GM18909 (cell line): ENCODE data around the gene LUC7L.
"Not testable (repeated sequence)": the region's sequence is repeated elsewhere in the genome, so short reads cannot be mapped to it uniquely, and the experiment has no call there.

Experiments
- ATAC-seq: cut with Tn5 transposase; IDR thresholded peaks from one replicate; pipeline ENCODE4 v1.9.1; 2021; ENCODE audit warnings: mild to moderate bottlenecking; ENCODE audit not compliant: unreplicated experiment, poor library complexity

The LUC7L gene, protein sequence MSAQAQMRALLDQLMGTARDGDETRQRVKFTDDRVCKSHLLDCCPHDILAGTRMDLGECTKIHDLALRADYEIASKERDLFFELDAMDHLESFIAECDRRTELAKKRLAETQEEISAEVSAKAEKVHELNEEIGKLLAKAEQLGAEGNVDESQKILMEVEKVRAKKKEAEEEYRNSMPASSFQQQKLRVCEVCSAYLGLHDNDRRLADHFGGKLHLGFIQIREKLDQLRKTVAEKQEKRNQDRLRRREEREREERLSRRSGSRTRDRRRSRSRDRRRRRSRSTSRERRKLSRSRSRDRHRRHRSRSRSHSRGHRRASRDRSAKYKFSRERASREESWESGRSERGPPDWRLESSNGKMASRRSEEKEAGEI

DNA sequence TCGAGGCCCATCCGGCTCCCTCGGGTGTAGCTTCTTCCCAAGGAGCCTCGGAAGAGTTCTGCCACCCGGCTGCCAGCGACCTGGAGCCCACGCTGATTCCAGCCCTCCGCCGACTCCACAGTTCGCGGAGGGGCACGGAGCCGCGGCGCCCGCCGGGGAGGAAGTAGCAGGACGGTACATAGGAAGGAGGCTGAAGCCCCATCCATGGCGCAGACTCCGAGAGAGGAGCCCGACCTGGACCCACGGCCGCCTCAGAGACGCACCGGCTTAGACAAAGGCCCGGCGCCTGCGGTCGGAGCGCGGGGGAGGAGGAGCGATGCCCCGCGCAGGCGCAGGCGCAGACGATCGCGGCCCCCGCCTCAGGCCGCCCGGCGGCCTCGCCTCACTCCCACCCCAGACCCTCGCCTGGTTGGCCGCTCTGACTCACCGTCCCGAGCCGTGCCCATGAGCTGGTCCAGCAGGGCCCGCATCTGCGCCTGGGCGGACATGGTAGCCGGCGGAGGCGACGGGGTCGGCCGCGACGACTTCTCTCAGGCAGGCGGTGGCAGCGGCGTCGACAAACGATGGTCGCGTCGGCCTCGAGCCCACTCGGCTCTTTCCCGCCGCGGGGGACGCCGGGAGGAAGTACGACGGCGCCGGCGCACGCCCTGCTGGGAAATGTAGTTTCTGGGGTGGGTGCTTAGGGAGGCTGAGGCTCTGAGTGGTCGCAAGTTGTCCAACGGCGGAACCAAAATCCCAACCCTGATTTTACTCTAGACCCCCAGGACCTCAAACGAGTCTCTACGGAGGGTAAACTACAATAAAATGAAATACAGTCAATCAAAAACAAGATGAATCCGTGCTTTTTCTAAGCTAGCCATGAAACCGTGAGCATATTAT, at the start of gene LUC7L:
Gene LUC7L, minus strand, starts transcription at position 598 of the 879 bp plus-strand sequence. Its CDS starts 110 bp downstream, at position 488.
- peak; percentile 80 for ATAC-seq

DNA sequence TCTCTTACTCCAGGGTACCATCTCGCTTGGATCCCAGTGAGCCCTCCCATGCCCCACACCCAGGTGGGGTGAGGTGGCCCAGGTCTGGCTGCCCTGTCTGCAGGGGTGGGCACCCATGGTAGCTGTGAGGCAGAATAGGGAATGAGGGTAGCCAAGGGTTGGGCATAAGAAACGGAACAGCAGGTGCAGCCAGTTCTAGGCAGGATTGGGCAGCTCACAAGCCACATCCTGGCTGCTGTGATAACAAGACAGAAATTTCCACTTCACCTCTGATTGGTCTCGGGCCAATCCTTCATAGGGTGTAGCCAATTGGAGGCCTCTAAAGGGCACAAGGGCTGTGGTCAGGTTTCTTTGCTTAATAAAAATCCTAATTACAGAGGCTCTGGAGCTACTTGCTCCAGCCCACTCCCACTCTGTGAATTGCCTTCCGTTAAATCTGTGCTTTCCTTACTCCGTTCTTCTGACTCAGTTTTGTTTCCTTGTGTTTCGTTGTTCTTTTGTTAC, 49.7 kb upstream of the LUC7L start:
- ATAC-seq = no peak

DNA sequence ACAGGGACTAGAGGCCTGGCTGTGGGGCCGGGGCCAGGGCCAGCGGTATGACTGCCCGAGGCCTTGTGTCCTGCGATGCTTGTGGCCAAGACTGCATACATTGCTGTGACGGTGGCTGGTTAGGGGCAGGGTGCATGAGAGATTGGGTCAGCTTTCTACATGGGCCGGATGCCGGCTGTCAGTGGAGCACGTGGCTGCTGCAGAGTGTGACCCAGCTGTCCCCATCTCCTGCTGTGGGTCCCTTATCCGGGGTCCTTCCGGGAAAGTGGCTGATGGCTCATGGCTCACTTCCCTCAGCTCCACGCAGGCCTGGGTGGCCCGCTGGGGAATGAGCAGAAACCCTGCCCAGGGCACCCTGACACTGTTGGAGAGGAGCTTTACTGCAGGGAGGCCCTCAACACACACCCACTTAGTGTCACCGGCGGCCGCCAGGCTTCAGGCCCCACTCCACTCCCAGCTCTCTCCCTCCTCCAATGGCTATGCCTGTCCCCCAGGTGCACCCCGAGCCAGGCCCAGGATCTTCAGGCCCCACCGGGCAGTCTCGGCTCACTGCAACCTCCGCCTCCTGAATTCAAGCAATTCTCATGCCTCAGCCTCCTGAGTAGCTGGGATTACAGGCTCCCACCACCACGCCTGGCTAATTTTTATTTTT, 47.3 kb upstream of the LUC7L start:
- ATAC-seq = no peak

DNA sequence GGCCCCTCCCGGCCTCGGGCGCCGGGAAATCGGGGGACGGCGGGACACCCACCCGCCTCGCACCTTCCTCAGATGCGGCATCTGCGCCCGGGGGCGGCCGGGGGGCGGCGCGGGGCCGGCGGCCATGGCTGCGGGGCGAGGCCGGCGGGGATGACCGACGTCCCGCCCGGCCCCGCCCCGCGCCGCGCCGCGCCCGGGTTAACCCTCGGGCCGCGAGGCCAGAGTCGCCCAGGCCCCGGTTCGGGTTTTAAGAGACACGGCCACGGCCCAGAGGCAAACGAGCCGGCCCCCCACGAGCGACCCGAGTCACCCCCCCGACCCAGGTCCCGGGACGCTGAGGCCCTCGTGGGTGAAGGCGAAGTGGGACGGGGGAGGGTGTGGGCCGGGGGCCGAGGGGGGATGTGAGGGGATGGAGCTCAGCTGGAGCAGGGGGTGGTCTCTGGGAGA, 46.6 kb upstream of the LUC7L start, which contains the start of gene RGS11:
Gene RGS11, minus strand, starts transcription at position 159 of the 447 bp plus-strand sequence. Its CDS starts 33 bp downstream, at position 126.
- ATAC-seq = no peak

DNA sequence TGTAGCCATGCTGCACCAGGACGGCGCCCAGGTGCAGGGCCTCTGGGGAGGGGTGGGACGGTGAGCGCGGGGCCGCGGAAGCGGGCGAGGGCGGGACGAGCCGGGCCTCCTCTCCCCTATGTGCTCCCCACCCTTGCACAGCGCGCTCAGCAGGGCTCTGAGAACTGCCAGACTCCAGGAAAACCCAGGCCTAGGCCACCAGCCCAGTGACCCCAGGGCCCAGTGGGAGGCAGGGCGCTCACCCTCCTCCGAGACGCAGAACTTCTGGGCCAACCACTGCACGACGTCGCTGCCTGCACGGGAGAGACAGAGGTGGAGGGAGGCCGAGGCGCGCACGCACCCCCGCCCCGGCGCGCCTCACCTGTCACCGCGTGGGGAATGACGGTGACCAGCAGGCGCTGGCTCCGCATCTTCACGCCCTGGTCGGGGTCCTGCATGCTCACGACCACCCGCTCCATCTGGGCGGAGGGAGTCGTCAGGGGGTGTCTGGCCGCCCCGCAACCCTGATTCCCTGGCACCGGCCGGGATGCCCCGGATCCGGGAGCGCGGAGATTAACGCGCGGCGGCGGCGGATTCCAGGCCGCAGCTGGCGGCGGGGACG, 45.9 kb upstream of the LUC7L start:
- no peak for ATAC-seq

DNA sequence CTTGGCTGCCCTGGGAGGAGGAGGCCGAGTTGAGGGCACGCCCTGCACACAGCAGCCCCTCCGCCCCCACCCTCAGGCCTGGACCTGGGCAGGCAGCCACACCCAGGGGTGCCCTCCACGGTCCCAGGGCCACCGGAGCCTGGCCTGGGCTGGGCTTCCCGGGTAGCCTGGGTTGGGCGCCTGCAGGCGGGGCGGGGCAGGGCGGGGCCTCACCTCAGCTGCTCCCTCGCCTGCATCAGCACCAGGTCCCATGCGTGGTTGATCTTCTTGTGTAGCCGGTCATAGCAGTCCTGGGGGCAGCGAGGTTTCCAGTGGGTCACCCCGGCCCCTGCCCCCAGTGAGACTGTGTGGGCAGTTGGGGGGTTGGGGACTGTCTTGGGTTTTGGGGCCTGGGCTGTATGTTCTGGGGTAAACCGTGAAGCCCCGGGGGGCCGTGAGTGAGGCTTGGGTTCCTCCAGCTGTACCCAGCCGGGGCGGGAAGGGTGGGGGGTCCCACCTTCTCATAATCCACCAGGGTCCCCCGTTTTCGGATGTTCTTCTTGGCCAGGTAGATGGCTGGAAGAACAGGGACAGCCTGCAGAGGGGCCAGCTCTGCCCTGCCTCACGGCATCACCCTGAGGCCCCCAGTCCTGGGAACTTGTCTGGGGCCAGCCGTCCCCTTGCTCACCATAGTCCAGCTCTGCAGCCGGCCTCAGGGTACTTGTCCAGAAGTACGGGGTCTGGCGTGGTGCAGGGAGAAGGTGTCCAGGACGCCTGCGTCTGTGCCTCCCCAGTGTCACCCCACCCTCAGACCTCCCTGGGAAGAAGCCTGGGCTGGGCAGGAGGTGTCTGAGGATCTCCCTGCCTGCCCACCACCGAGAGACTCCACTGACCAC, 44.5 kb upstream of the LUC7L start:
- ATAC-seq = no peak

DNA sequence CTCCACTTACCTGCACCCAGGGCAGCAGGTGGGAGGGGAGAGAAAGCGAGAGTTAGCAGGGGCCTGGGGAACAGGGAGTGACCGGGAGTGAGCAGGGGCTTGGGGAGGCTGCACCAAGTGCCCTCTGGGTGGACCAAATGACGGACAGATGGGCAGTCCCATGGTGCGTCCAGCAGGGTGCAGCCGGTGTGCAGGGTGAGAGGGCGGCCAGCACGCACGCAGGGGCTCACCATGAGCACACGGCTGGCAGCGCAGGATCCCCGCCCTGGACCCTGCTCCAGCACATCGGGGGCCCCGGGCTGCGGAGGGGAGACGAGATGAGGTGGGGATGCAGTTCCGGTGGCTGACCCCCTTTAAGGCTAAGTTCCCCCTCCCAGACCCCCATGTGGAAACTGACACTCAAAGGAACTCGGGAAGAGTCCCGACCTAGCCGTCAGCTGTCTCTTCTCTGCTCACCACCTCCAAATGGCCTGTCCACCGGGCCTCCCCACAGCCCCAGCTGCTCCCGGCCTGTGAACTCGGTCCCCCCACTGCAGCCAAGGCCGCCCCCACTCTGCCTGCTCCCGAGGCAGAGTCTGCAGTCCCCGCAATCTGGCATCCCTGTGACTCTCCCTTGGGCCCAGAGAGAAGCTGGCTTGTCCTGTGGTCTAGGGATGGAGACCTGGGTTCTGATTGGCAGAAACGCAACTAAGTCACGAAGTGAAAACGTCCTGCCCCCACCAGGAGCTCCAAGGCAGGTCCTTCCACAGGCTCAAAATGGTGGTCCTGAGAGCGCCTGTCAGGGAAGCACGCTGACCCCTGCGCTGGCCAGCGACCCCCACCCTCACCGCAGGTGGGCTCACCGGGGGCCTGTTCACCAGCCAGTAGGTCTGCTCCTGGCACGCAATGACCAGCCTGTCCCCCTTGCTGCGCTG, 43.6 kb upstream of the LUC7L start:
- no peak for ATAC-seq

DNA sequence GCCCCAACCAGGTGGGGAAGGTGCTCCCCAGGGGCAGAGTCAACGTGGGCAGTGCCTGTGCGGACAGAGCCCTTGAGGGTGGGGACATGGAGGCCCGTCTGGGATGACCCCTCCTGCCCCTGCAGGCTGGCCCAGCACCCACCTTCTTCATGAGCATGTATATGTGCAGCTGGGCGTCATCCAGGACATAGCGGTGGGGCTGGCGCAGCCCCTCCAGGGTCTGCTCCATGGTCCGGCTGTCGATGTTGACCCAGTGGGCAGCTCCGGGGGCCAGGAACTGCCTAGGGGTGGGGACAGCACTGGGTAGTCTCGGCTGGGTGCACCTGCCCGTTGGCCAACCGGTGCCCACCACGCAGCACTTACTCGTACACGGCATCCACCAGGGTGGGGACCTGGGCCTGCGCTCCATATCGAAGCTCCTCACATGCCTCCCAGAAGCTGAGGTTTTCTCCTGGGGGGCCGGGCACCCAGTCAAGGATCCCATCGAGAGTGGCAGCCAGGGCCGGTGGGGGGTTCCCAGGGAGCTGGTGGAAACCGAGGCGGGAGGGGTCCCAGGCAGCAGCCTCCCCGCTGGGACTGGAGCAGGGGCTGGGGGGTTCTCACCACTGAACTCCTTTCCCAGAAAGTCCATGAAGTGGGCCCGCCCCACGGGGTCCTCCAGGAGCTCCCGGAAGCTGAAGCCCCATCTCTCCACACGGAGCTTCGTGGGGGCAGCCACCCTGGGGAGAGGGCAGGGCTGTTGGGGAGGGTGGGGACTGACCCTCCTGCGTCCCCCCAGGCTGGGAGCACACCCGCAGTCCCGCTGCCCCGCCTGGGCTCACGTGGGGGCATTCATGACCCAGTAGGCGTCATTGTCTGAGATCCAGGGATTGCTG, 41.4 kb upstream of the LUC7L start:
- ATAC-seq = no peak

DNA sequence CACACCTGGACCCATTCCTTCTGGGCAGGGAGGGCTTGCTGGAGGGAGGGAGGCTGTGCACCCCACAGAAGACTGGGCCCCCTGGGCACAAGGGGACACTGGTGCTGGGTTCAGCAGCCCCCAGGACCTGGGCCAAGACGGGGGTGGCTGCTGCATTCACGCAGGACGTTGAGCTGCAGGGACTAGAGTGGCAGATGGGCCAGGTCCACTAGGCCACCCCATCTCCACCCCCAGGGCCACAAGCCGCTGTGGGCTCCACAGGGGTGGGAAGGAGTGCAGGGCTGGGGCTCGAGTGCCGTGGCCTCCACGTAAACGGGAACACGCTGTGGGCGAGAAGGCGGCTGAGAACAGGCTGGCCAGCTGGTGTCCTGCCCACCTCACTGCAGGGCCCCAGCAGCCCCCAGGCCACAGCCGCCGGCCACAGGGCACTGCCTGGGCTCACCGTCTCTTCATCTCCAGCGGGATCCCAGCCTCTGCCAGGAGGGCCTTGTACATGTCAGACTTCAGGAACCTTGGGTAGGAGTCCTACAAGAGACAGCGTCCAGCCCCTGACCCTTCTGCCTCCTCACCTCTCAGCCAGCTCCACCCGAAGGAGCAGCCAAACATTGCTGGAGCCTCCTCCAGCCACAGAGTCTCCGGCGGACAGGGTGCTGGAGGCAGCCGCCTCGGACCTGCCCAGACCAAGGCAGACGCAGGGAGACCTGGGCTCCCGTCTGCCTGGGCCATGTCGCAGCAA, 40.0 kb upstream of the LUC7L start:
- no peak for ATAC-seq

DNA sequence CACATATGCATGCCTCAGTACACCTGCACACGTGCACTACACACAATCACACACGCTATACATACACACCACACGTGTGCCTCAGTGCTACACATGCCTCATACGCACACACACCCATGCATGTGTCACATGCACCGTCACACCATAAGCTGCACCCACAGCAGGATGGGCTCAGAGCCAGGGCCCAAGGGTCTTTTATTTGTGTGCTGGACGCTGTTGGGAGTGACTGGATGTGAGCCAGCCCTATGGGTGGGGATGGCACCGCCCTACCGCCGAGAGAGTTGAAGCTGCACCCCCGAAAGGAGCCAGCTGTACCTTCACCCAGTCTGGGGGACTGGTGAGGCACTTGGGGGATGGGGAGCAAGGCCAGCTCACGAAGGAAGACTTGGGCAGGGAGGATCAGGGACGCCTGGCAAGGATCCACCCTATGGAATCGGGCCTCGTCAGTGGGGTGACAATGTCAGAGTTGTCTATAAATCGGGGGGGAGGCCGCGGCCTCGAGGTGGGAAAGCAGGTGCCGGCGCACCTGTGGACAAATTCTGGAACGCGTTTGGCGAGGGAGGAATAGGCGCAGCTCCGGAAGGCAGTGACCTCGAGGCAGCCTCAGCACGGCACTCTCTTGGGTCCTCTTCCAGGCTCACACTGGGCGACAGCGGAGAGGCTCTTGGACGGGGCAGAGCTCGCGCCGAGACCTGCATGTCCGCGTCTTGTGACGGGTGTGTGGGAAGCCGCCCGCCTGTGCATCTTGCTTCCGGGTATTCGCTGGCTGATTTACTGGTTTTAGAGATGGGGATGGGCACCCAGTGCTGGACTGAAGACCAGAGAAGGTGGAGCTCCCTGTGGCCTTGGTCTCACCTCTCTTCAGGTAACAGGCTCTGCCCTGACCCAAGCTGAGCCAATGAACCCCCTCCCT, 39.1 kb upstream of the LUC7L start:
- no peak for ATAC-seq

DNA sequence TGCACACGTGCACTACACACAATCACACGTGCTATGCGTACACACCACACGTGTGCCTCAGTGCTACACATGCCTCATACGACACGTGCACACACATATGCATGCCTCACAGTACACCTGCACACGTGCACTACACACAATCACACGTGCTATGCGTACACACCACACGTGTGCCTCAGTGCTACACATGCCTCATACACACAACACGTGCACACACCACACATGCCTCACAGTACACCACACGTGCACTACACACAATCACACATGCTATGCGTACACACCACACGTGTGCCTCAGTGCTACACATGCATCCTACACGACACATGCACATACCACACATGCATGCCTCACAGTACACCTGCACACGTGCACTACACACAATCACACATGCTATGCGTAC, 38.3 kb upstream of the LUC7L start:
- ATAC-seq = not testable (repeated sequence)

DNA sequence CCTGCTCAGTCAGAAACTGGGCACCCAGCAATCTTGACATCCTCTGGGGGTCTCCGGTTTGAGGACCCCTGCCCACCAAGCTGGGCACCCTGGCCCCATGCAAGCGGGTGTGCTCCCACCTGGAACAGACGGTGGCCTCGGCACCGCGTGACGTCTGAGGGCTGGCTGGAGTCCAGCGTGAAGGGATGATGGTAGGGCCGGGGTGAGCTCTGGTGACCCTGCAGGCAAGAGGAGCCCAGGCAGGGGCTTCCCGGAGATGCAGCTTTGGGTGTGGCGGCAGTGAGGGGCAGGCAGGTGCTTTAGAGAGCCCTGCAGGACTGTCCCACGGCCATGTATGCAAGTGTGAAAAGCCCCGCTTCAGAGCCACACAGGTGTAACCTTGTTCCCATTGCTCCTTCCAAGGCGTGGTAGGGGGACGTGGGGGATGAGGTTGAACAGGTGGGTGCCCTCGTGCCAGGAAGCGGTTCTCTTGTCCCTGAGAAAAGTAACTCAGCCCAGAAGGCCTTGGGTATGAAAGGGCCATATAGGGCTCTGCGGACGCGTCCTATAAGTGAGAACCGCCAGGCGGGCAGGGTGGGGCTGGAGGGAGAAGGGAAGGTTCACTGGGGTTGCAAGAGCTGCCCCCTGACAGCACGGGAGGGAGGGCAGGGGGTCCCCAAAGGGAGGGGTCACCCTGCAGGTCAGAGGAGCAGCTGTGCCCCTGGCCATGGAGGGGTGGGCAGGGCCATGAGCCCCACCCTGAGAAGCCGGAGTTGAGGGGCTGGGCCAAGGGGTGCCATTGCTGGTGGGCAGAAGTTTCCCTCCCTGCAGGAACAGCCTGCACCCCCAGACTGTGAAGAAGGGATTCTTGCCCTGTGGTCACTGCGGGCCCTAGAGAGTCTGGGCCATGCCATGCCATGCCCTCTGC, 37.3 kb upstream of the LUC7L start:
- ATAC-seq = no peak

DNA sequence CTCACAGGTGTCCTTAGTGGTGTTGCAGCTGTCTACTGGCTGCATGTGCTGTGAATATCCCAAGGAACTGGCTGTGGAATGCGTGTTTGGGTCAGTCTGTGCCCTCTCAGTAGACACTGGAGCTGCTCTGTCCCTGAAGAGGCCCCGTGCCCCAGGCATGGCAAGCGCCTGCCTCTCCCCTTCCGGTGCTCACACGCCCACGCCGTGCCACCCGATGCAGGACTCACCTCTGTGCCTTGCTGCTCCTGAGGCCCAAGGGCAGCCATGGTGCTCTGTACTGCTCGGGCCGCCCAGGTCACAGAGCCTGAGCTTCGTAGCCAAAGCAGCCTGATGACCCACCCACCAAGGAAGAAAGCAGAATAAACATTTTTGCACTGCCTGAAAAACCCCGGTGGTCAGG, 36.5 kb upstream of the LUC7L start:
- ATAC-seq = no peak

DNA sequence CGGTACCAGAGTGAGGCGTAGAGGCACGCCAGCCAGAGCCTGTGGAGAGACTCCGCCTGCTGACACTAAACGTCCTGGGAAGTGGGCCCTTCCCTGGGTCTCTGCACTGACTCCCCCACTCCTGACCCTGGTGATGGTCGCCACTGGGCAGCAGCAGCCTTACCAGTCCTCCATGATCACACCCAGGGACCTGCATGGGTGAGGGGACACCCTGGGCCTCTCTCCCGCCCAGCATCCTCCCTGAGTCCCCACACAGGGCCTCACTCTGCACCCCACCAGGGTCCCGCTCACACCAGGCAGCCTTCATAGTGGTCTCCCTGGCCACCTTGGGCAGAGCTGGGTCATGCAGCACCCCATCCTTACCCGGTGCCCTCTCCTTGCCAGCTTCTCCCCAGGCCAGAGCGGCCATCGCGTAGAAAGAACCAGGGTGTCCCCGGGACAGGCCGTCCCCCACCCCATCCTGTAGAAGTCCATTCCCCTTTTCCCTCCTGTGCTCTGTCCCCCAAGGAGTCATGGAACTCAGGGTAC, 35.8 kb upstream of the LUC7L start:
- no peak for ATAC-seq
